ENCODE results near the gene ABTB1. TPM values are rescaled to one million over a fixed set of nuclear protein-coding genes. Genes with fewer than 3 reads are reported as not detected.

The ABTB1 gene
- total RNA-seq, 2 experiments from 2014 or later = 4.4 to 14.5 TPM

GRCh38 chr3:127699416-127700300 is 26.9 kb downstream of the ABTB1 start:
- Histone ChIP-seq H3K4me3 (ENCODE audit: low read depth, low read length, poor library complexity, severe bottlenecking) (no peak overlapping the region), H3K4me1 (ENCODE audit: insufficient read depth, low read length, poor library complexity, severe bottlenecking) (peaks cover 14% of the 10 kb centered on the region), H3K36me3 (ENCODE audit: insufficient read depth, low read length) (peaks cover 24% of the 10 kb centered on the region), H3K9me2 (ENCODE audit: insufficient read depth, low read length) (no peaks in the 10 kb centered on the region), H3K9me3 (ENCODE audit: low read length) (no peaks in the 10 kb centered on the region), H3K27ac (ENCODE audit: low read depth, low read length, poor library complexity, severe bottlenecking) (no peak overlapping the region), H3K79me2 (ENCODE audit: insufficient read depth, low read depth, low read length) (no peaks in the 10 kb centered on the region), H2AFZ (ENCODE audit: low read length) (no peak overlapping the region), H3K4me2 (ENCODE audit: low read length) (no peak overlapping the region), H4K20me1 (ENCODE audit: insufficient read depth, low read length) (no peaks in the 10 kb centered on the region)
- CTCF ChIA-PET (ENCODE audit: unreplicated experiment) = no interaction called here
- intact Hi-C loops (cut with micrococcal nuclease; ENCODE audit: unreplicated experiment) = no loop called here
- no TSS peak for BruUV-seq (replicated peaks)
- POLR2A ChIA-PET = interaction anchor here (0.6 kb wide), 1 partner anchor 1394 kb away, joined by 3 read pairs; no protein-coding TSS in a partner anchor
- TF ChIP-seq EZH2phosphoT487 (IDR thresholded peaks at IDR 0.05; ENCODE audit: borderline replicate concordance, low read depth, low read length) = no peak
- TF ChIP-seq CTCF (conservative IDR thresholded peaks at IDR 0.05; ENCODE audit: low read length) = no peak
- no peak for DNase-seq (ENCODE audit: low spot score)

GRCh38 chr3:127700406-127700805 is 27.7 kb downstream of the ABTB1 start:
- no peaks in the 10 kb centered on the region for H3K9me2 ChIP-seq (ENCODE audit: insufficient read depth, low read length)
- H3K36me3 ChIP-seq (ENCODE audit: insufficient read depth, low read length) = peaks cover 32% of the 10 kb centered on the region
- intact Hi-C loops (cut with micrococcal nuclease; ENCODE audit: unreplicated experiment) = no loop called here
- H3K4me1 ChIP-seq (ENCODE audit: insufficient read depth, low read length, poor library complexity, severe bottlenecking) = peaks cover 14% of the 10 kb centered on the region
- ChIA-PET CTCF (ENCODE audit: unreplicated experiment) (no interaction called here), POLR2A (no interaction called here)
- H4K20me1 ChIP-seq (ENCODE audit: insufficient read depth, low read length) = no peaks in the 10 kb centered on the region
- no peak overlapping the region for H3K27ac ChIP-seq (ENCODE audit: low read depth, low read length, poor library complexity, severe bottlenecking)
- no peak for DNase-seq (ENCODE audit: low spot score)
- no peak overlapping the region for H2AFZ ChIP-seq (ENCODE audit: low read length)
- H3K4me2 ChIP-seq (ENCODE audit: low read length) = no peak overlapping the region
- H3K4me3 ChIP-seq (ENCODE audit: low read depth, low read length, poor library complexity, severe bottlenecking) = no peak overlapping the region
- TF ChIP-seq EZH2phosphoT487 (IDR thresholded peaks at IDR 0.05; ENCODE audit: borderline replicate concordance, low read depth, low read length) = no peak
- TF ChIP-seq CTCF (conservative IDR thresholded peaks at IDR 0.05; ENCODE audit: low read length) = no peak
- H3K79me2 ChIP-seq (ENCODE audit: insufficient read depth, low read depth, low read length) = no peaks in the 10 kb centered on the region
- no TSS peak for BruUV-seq (replicated peaks)
- H3K9me3 ChIP-seq (ENCODE audit: low read length) = no peaks in the 10 kb centered on the region

DNA sequence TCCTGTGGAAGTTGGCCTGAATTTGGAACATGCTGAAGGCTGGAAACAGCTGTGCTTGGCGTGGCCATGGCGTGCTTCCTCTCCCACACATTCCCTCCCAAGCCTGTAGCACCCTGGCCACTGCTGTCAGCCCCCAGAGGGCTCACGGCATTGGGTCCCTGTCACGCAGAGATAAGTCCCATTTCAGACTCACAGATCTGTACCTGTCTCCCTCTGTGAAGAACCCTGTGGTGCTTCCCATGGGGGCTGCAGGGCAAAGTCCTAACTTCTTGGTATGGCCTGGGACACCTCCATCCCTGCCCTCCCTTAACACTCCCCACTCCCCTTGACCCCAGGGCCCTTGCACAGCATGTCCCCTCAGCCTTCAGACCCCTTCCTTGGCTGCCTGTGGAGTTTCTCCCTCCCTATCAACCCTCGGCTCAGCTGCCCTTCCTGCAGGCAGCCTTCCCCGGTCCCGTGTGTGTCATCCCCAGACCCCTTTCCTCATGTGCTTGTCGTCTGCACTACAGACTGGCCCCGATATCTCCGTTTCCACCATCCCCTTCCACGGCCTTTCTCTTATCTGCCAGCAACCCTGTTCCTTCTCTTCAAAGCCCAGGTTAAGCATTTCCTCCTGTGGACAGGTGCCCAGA is 28.6 kb downstream of the ABTB1 start:
- H3K4me3 ChIP-seq (ENCODE audit: low read depth, low read length, poor library complexity, severe bottlenecking) = no peak overlapping the region
- POLR2A ChIA-PET = no interaction called here
- no TSS peak for BruUV-seq (replicated peaks)
- no peaks in the 10 kb centered on the region for H3K79me2 ChIP-seq (ENCODE audit: insufficient read depth, low read depth, low read length)
- no peak overlapping the region for H2AFZ ChIP-seq (ENCODE audit: low read length)
- H3K9me3 ChIP-seq (ENCODE audit: low read length) = no peaks in the 10 kb centered on the region
- H3K4me2 ChIP-seq (ENCODE audit: low read length) = no peak overlapping the region
- H3K36me3 ChIP-seq (ENCODE audit: insufficient read depth, low read length) = peaks cover 42% of the 10 kb centered on the region
- no peak for TF ChIP-seq CTCF (conservative IDR thresholded peaks at IDR 0.05; ENCODE audit: low read length)
- no peak for TF ChIP-seq EZH2phosphoT487 (IDR thresholded peaks at IDR 0.05; ENCODE audit: borderline replicate concordance, low read depth, low read length)
- DNase-seq (ENCODE audit: low spot score) = no peak
- no peaks in the 10 kb centered on the region for H3K9me2 ChIP-seq (ENCODE audit: insufficient read depth, low read length)
- no peak overlapping the region for H3K27ac ChIP-seq (ENCODE audit: low read depth, low read length, poor library complexity, severe bottlenecking)
- no peaks in the 10 kb centered on the region for H4K20me1 ChIP-seq (ENCODE audit: insufficient read depth, low read length)
- CTCF ChIA-PET (ENCODE audit: unreplicated experiment) = no interaction called here
- H3K4me1 ChIP-seq (ENCODE audit: insufficient read depth, low read length, poor library complexity, severe bottlenecking) = peaks cover 14% of the 10 kb centered on the region
- intact Hi-C loops (cut with micrococcal nuclease; ENCODE audit: unreplicated experiment) = no loop called here

All from OCI-LY7 (cell line).